ENCODE results near the gene DIAPH3. TPM values are rescaled to one million over a fixed set of nuclear protein-coding genes. Genes with fewer than 3 reads are reported as not detected.

The DIAPH3 gene
- total and polyA plus RNA-seq, 2 of the 8 experiments (the other 6 are each of a cell fraction or from before 2014, with no cell fraction given), result 8.0 to 30.8 TPM

GRCh38 chr13:60111691-60112090, 52.0 kb downstream of the DIAPH3 start:
- Histone ChIP-seq H2BK12ac (ENCODE audit: low read depth, low read length) (no peak overlapping the region), H2AK5ac (ENCODE audit: low read depth, low read length) (no peak overlapping the region), H2BK5ac (ENCODE audit: low read depth, low read length) (no peak overlapping the region), H2BK20ac (ENCODE audit: low read length) (no peak overlapping the region), H3K23me2 (ENCODE audit: low read depth, low read length) (no peaks in the 10 kb centered on the region; the same call in 1 of the 2 replicates), H3K27me3 (replicated peaks in 1 of 4; ENCODE audit: control insufficient read depth in 3 of 4, extremely low read depth in 1 of 4, insufficient read depth in 3 of 4, low read length in 3 of 4) (no peaks in the 10 kb centered on the region), H3K36me3 (ENCODE audit: control insufficient read depth in 2 of 4, insufficient read depth in 4 of 4, low read length in 3 of 4) (peaks cover 0 to 27% (median 4%) of the 10 kb centered on the region in 4 experiments; a peak in 4 of 8 replicates), H3K56ac (replicated peaks; ENCODE audit: insufficient read length, low read depth, low read length) (no peak overlapping the region), H4K5ac (ENCODE audit: insufficient read length, low read depth, low read length) (no peak overlapping the region), H3K79me2 (ENCODE audit: control insufficient read depth in 1 of 2, insufficient read depth in 2 of 2, low read length in 2 of 2) (peaks cover 0 to 20% of the 10 kb centered on the region in 2 experiments; a peak in 2 of 4 replicates), H4K20me1 (replicated peaks in 1 of 2; ENCODE audit: control insufficient read depth in 1 of 2, insufficient read depth in 2 of 2, low read length in 2 of 2) (no peaks in the 10 kb centered on the region), H3K4me3 (ENCODE audit: extremely low read depth in 1 of 4, insufficient read depth in 2 of 4, low read depth in 3 of 4, low read length in 4 of 4) (no peak overlapping the region), H4K8ac (ENCODE audit: extremely low read depth, insufficient read depth, low read length) (no peak overlapping the region), H3K4me1 (replicated peaks in 1 of 4; ENCODE audit: control insufficient read depth in 3 of 4, insufficient read depth in 4 of 4, low read length in 3 of 4) (no peaks in the 10 kb centered on the region), H3K14ac (ENCODE audit: insufficient read length) (no peak overlapping the region), H3K9ac (replicated peaks in 1 of 4; ENCODE audit: extremely low read depth in 1 of 4, low read depth in 3 of 4, low read length in 3 of 4) (no peak overlapping the region), H4K91ac (replicated peaks; ENCODE audit: insufficient read length, low read length) (no peak overlapping the region), H3K27ac (ENCODE audit: low read depth, low read length) (no peak overlapping the region), H3K18ac (ENCODE audit: extremely low read depth, low read length) (no peak overlapping the region), H2BK120ac (replicated peaks; ENCODE audit: low read depth, low read length) (no peak overlapping the region), H2BK15ac (ENCODE audit: low read length) (no peak overlapping the region), H3K4me2 (ENCODE audit: insufficient read depth in 1 of 2, low read depth in 2 of 2, low read length in 2 of 2) (no peak overlapping the region), H2AFZ (ENCODE audit: low read length) (no peak overlapping the region), H3K9me3 (ENCODE audit: insufficient read depth in 2 of 2, low read depth in 1 of 2, low read length in 1 of 2) (0 out of 4 replicates have a peak, but pooled peaks cover 0 to 6% of the 10 kb centered on the region in 2 experiments), H3K79me1 (ENCODE audit: low read depth, low read length) (no peaks in the 10 kb centered on the region), H3K23ac (ENCODE audit: insufficient read length) (no peak overlapping the region), H3K4ac (replicated peaks; ENCODE audit: insufficient read length, low read depth, low read length) (no peak overlapping the region)
- ChIA-PET CTCF (ENCODE audit: partially characterized antibody) (interaction anchor here (1.5 kb wide), 1 partner anchor 17 kb away, joined by 4 read pairs; no protein-coding TSS in a partner anchor), POLR2A (ENCODE audit: partially characterized antibody) (no interaction called here)
- whole genome bisulfite sequencing, 2 experiments (ENCODE audit: extremely low coverage in 1 of 2, insufficient coverage in 1 of 2, insufficient read length in 1 of 2, insufficient replicate concordance in 2 of 2, low coverage in 1 of 2, low lambda C conversion rate in 2 of 2, missing lambda C conversion rate in 1 of 2), result 98% methylated on average over 3 of the region's 3 CpGs; no CpG with 5 or more reads in 1 of the 2 experiments
- no peak for DNase-seq (ENCODE audit: low read depth in 1 of 2, low spot score in 2 of 2)
- no peak for FAIRE-seq
- TF ChIP-seq TBP (IDR thresholded peaks at IDR 0.05; ENCODE audit: low read depth, low read length) (no peak), CHD1 (IDR thresholded peaks at IDR 0.05; ENCODE audit: low read depth, low read length) (no peak), GABPA (IDR thresholded peaks at IDR 0.05; ENCODE audit: borderline replicate concordance, insufficient read depth, low read length) (no peak), CEBPB (IDR thresholded peaks at IDR 0.05; ENCODE audit: low read depth, low read length) (no peak)

Measured in H1 (cell line).